ENCODE measurements around the gene STK32B.
"Not testable (repeated sequence)": the region's sequence is repeated elsewhere in the genome, so short reads cannot be mapped to it uniquely, and the experiment has no call there.

Gene STK32B

GRCh38 chr4:5209862-5210261, 158.6 kb downstream of the STK32B start:
- no peak for DNase-seq (ENCODE audit: low spot score)

DNA sequence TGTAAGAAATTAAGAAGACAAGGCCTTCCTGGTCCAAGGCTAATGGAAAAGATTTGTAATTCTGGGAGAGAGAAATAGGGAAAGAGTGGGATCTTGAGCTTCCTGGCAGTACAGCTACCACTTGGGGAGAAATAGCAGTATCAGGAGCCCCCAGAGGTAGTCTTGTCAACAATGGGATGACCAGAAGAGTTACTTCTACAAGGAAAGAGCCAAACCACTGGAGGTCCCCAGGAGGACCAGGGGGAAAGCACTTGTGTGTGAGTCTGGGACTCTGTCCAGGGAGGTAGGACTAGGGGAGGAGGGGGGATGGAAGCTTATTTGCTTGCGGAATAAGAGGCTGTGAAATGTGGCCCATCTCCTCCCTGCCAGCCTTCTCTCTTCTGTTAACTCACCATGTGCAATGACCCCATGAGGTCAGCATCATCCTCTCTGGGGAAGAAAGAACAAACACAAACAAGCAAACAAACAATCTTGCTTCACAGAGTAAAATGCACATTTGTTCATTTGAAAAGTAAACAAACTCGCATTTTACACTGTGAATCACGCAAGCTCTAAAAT, 160.1 kb downstream of the STK32B start:
- no peak for DNase-seq (ENCODE audit: low spot score)

- DNase-seq (ENCODE audit: low spot score): no peak
These were observed 161.2 kb downstream of the STK32B start for GRCh38 chr4:5212255-5213013.

DNA sequence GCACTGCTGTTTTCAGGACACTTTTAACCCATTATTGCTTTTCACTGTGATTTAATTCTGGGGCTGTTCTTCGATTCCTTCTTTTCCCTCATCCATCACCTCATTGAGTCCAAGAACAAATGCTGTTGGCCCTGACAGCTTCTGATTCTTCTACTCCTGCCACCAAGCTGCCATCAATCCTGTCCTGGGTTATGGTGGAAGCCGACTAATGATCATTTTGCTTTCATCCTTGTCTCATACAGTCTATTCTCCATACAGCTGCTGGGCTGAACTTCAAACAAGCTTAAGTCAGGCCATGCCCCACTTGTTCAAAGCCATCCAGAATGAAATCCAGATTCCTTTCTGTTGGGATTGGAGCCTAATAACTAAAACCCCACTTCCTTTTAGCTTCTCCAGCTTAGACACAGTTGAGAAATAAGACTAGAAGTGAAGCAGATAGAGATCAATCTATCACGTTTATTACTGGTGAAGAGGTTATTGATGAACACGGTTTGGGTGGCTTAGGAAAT, 161.9 kb downstream of the STK32B start:
- no peak for DNase-seq (ENCODE audit: low spot score)

DNA sequence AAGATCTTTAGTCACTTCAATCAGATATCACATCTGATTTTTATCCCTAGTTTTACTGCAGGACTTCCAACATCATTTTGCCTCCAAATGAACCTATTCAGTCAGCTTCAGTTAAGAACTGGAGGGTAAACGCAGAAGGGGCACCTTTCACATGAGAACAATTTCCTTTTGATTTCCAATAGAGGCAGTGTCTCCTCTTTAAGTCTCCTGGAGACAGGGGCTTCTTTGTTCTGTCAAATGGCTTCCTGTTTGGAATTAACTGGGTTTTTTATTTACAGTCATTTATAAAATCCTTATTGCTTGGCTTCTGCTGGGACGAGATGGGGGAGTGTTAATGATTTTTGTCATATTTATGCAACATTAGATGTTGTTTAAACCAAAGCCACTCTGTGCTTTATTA, 164.0 kb downstream of the STK32B start:
- DNase-seq (ENCODE audit: low spot score): no peak

- DNase-seq (ENCODE audit: low spot score): no peak
These were observed 166.1 kb downstream of the STK32B start for GRCh38 chr4:5217421-5217820.

GRCh38 chr4:5218376-5219069, 167.2 kb downstream of the STK32B start:
- no peak for DNase-seq (ENCODE audit: low spot score)

DNA sequence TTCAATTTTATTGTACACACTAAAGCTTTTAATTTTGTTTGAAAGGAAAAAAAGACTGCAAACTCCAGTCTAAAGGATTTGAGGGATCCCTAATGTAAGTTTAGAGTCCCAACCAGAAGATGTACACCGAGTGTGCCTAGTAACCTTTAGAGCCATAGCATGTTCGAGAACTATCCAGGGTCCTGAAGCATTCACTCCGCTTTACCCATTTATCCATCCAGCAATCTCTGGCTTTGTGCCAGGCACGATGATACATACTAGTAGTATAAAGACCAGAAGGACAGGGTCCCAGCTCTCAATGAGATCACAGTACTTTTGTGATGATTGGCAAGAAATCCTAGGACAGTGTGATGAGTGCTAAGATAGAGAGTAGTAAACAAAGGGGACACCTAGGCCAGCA, 168.7 kb downstream of the STK32B start:
- no peak for DNase-seq (ENCODE audit: low spot score)

- no peak for DNase-seq (ENCODE audit: low spot score)
These were observed 170.8 kb downstream of the STK32B start for GRCh38 chr4:5222047-5222446.

DNA sequence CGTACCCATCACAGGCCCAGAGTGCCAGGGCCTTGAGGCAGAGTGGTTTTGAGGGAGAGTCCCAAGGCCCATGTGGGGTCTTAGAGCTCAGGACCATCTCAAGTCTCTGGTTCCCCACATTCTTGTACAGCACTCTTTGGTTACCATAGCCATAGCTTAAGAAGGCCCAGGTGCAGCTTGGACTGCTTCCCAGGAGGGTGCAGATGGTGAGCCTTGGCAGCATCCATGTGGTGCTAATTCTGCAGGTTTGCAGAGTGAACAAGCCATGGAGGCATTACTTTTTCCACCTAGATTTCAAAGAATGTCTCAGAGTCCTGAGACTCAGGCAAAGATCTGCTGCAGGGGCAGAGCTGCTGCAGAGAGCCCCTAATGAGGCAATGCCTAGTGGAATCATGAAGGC, 171.7 kb downstream of the STK32B start:
- no peak for DNase-seq (ENCODE audit: low spot score)

GRCh38 chr4:5224340-5224739, 173.1 kb downstream of the STK32B start:
- no peak for DNase-seq (ENCODE audit: low spot score)

- no peak for DNase-seq (ENCODE audit: low spot score)
These were observed 181.3 kb downstream of the STK32B start for GRCh38 chr4:5232549-5232948.

DNA sequence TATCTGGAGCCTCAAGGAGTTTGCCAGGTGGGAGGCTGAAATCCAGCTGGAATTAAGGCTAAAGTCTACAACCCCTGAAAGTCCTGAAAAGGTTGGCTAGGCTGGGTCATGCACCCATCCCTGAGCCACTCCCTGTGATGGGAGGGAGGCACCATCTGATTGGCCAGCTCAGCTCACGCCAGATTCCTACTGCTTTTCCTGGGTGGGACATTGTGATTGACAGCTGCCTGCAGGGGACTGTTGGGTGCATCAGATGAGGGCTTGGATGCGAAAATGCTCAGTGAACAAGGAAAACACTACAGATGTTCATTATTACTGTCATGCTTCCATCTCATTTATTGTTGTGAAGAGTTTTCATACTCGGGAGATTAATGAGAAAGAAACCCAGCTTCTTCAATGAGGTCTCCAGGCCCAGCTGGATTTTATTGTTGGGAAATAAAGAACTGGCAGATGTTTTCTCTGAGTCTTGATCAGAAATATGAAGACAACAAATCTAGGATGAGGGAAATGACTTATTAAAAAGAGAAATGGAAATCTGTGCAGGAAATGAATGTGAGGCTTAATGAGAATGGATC, 185.9 kb downstream of the STK32B start:
- no peak for DNase-seq (ENCODE audit: low spot score)

- DNase-seq (ENCODE audit: low spot score): no peak
These were observed 186.9 kb downstream of the STK32B start for GRCh38 chr4:5238173-5238572.

DNA sequence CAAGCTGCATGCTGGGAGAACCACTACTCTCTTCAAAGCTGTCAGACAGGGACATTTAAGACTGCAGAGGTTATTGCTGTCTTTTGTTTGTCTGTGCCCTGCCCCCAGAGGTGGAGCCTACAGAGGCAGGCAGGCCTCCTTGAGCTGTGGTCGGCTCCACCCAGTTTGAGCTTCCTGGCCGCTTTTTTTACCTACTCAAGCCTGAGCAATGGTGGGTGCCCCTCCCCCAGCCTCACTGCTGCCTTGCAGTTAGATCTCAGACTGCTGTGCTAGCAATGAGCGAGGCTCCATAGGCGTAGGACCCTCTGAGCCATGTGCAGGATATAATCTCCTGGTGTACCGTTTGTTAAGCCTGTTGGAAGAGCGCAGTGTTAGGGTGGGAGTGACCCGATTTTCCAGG, 195.8 kb downstream of the STK32B start:
- DNase-seq (ENCODE audit: low spot score): not testable (repeated sequence)

DNA sequence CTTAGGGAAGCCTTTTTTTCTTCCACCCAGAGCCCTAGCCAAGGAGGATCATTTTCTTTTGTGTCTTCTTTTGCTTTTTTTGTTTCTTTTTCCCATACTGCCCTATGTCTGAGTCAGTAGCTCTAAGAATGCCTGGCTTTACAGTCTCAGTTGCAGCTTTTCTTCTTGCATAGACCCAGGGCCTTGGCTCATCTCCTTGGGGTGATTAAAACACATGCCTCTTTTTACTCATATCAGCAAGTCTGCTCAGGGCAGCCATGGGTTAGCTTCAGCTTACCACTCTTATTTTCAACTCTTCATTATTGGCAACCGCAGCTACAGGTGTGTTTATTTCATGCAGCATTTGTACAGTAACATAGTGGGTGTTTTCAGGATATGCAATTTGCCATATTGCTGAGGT, 196.5 kb downstream of the STK32B start:
- no peak for DNase-seq (ENCODE audit: low spot score)

- DNase-seq (ENCODE audit: low spot score): no peak
These were observed 198.4 kb downstream of the STK32B start for GRCh38 chr4:5249727-5250126.

GRCh38 chr4:5250536-5250935, 199.3 kb downstream of the STK32B start:
- DNase-seq (ENCODE audit: low spot score): not testable (repeated sequence)

GRCh38 chr4:5256421-5256820, 205.1 kb downstream of the STK32B start:
- DNase-seq (ENCODE audit: low spot score): no peak

DNA sequence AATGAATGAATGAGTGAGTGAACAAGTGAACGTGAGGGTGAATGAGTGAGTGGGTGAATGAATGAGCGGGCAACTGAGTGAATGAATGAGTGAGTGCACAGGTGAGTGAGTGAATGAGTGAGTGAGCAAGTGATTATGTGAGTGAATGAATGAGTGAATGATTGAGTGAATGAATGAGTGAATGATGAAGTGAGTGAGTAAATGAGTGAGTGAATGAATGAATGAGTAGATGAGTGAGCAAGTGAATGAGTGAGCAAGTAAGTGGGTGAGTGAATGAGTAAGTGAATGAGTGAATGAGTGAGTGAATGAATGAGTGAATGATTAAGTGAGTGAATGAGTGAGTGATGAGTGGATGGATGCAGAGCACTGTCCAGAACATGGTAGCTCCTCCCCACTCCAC, 205.8 kb downstream of the STK32B start:
- no peak for DNase-seq (ENCODE audit: low spot score)

DNA sequence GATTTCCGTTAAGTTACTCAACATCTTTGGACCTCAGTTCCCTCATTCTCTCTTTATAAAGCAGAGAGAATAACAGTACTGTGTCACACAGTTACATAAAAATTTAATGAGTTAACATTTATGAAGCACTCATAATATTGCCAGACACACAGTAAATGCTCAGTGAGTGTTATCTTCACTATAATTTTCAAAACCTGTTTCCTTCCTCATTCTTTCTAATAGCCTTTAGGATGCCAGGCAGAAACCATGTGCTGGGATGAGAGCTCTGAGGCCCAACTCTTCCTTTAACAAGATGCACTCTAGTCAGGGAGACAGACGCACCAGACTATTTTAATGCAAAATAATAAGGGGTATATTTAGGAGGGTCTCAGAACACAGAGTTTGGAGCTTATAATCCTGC, 208.2 kb downstream of the STK32B start:
- DNase-seq (ENCODE audit: low spot score): no peak

GRCh38 chr4:5260121-5260520, 208.8 kb downstream of the STK32B start:
- no peak for DNase-seq (ENCODE audit: low spot score)

DNA sequence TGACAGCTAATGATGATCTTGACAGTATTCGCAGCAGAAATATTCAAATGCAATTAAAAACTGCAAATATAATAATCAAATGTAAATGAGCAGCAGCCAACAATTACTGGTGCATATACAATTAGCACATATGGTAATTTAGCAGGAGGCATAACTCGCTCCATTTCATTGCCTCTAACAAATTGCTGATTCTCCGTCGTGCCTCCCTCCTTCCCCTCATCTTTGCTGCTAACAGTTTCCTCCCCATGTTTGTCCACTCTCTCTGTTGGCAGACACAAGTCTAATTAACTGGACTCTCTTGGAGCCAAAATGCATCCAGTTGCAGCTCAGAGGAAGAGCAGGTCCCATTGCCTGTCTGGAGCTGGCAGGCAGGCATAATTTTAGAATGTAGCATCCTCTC, 210.6 kb downstream of the STK32B start:
- DNase-seq (ENCODE audit: low spot score): no peak

Data from putamen (tissue), 1 donor.